OCI-LY1 (cell line): Measurements from ENCODE around the gene NTF3.

Source experiments
- H2AFZ ChIP-seq: fragments of 200-600 bp; sonication (generic), shearing (Covaris generic); 2 replicates; pipeline ENCODE4 v1.6.0; 2014; ENCODE audit warnings: antibody characterized with exemption, mild to moderate bottlenecking, low read length
- H3F3A ChIP-seq: fragments of 200-600 bp; sonication (generic), shearing (Covaris generic); 2 replicates; pipeline ENCODE4 v1.6.0; 2014; ENCODE audit warnings: mild to moderate bottlenecking, antibody characterized with exemption, low read length, moderate library complexity; ENCODE audit not compliant: insufficient read depth
- H3K27ac ChIP-seq: fragments of 200-600 bp; sonication (generic); 2 replicates; pipeline ENCODE4 v1.5.1; 2014; ENCODE audit warnings: low read length, mixed run types, mild to moderate bottlenecking, low read depth; ENCODE audit not compliant: poor library complexity, severe bottlenecking
- H3K27me3 ChIP-seq: fragments of 200-600 bp; sonication (generic); 2 replicates; pipeline ENCODE4 v1.6.0; 2014; ENCODE audit warnings: antibody characterized with exemption, mild to moderate bottlenecking, low read length, moderate library complexity; ENCODE audit not compliant: insufficient read depth
- H3K36me3 ChIP-seq: fragments of 200-600 bp; sonication (generic); 2 replicates; pipeline ENCODE4 v1.6.1; 2014; ENCODE audit warnings: mild to moderate bottlenecking, antibody characterized with exemption, low read length, moderate library complexity, mixed read lengths; ENCODE audit not compliant: insufficient read depth
- H3K4me1 ChIP-seq: fragments of 200-600 bp; sonication (generic); 2 replicates; pipeline ENCODE4 v1.5.1; 2014; ENCODE audit warnings: mild to moderate bottlenecking, low read length, moderate library complexity; ENCODE audit not compliant: insufficient read depth, severe bottlenecking
- H3K4me2 ChIP-seq: fragments of 200-600 bp; sonication (generic), shearing (Covaris generic); 2 replicates; pipeline ENCODE4 v1.6.1; 2014; ENCODE audit warnings: low read length
- H3K4me3 ChIP-seq: fragments of 200-600 bp; sonication (generic); 2 replicates; pipeline ENCODE4 v1.5.1; 2014; ENCODE audit warnings: low read length, low read depth, mild to moderate bottlenecking, mixed read lengths; ENCODE audit not compliant: poor library complexity, severe bottlenecking
- H3K79me2 ChIP-seq: fragments of 200-600 bp; shearing (Covaris generic); 2 replicates; pipeline ENCODE4 v1.6.1; 2016; ENCODE audit warnings: mixed run types, low read length, mixed read lengths; ENCODE audit not compliant: insufficient read depth
- H3K9ac ChIP-seq: fragments of 200-600 bp; sonication (generic), shearing (Covaris generic); 2 replicates; pipeline ENCODE4 v1.6.1; 2014; ENCODE audit warnings: mild to moderate bottlenecking, low read length, mixed read lengths
- H3K9me2 ChIP-seq: fragments of 200-600 bp; sonication (generic), shearing (Covaris generic); 2 replicates; pipeline ENCODE4 v1.6.1; 2014; ENCODE audit warnings: low read depth, mild to moderate bottlenecking, low read length, mixed read lengths
- H3K9me3 ChIP-seq: fragments of 200-600 bp; shearing (Covaris generic); 2 replicates; pipeline ENCODE4 v1.6.1; 2014; ENCODE audit warnings: low read length, mixed read lengths
- H4K20me1 ChIP-seq: fragments of 200-600 bp; sonication (generic), shearing (Covaris generic); 2 replicates; pipeline ENCODE4 v1.6.0; 2016; ENCODE audit warnings: mild to moderate bottlenecking, low read length; ENCODE audit not compliant: insufficient read depth
- CTCF ChIP-seq: fragments of 200-600 bp; sonication (generic), shearing (Covaris generic); IDR thresholded peaks from 2 replicates; pipeline ENCODE4 v1.5.1; 2017; ENCODE audit warnings: mild to moderate bottlenecking, antibody characterized with exemption, low read length, moderate library complexity, mixed read lengths
- EZH2 ChIP-seq: fragments of 200-600 bp; sonication (generic), shearing (Covaris generic); IDR thresholded peaks from 2 replicates; pipeline ENCODE4 v1.8.0; 2017; ENCODE audit warnings: borderline replicate concordance, mixed run types, mild to moderate bottlenecking, antibody characterized with exemption, low read length, moderate library complexity, mixed read lengths

NTF3 gene

GRCh38 chr12:5509102-5509501 lies 77.2 kb downstream of the NTF3 start:
- H3K36me3 ChIP-seq: no peaks in the 10 kb centered on the region
- H3K27ac ChIP-seq: no peak overlapping the region
- TF ChIP-seq CTCF: no peak
- no peak for TF ChIP-seq EZH2
- H3F3A ChIP-seq: no peaks in the 10 kb centered on the region
- H3K9me2 ChIP-seq: no peaks in the 10 kb centered on the region
- no peaks in the 10 kb centered on the region for H3K4me1 ChIP-seq
- no peak overlapping the region for H3K9ac ChIP-seq
- H3K79me2 ChIP-seq: no peaks in the 10 kb centered on the region
- no peaks in the 10 kb centered on the region; the same call in 1 of the 2 replicates for H3K27me3 ChIP-seq
- H3K9me3 ChIP-seq: no peaks in the 10 kb centered on the region
- no peak overlapping the region for H3K4me2 ChIP-seq
- no peaks in the 10 kb centered on the region for H4K20me1 ChIP-seq
- no peak overlapping the region for H2AFZ ChIP-seq
- H3K4me3 ChIP-seq: no peak overlapping the region

- H3K9me2 ChIP-seq: no peaks in the 10 kb centered on the region
- no peaks in the 10 kb centered on the region; the same call in 1 of the 2 replicates for H3K27me3 ChIP-seq
- no peaks in the 10 kb centered on the region for H3K9me3 ChIP-seq
- no peak overlapping the region for H3K9ac ChIP-seq
- no peaks in the 10 kb centered on the region for H3K79me2 ChIP-seq
- H3K4me1 ChIP-seq: no peaks in the 10 kb centered on the region
- TF ChIP-seq CTCF (no peak), EZH2 (no peak)
- no peak overlapping the region for H3K4me3 ChIP-seq
- H4K20me1 ChIP-seq: no peaks in the 10 kb centered on the region
- no peaks in the 10 kb centered on the region for H3K36me3 ChIP-seq
- H2AFZ ChIP-seq: no peak overlapping the region
- H3K4me2 ChIP-seq: no peak overlapping the region
- H3F3A ChIP-seq: no peaks in the 10 kb centered on the region
- H3K27ac ChIP-seq: no peak overlapping the region
Observed at GRCh38 chr12:5509557-5509956, 77.6 kb downstream of the NTF3 start.

- Histone ChIP-seq H3K9me3 (no peaks in the 10 kb centered on the region), H3K4me2 (no peak overlapping the region), H3K27me3 (no peaks in the 10 kb centered on the region; the same call in 1 of the 2 replicates), H3K9ac (no peak overlapping the region), H3K79me2 (no peaks in the 10 kb centered on the region), H3F3A (no peaks in the 10 kb centered on the region), H3K4me1 (no peaks in the 10 kb centered on the region), H4K20me1 (no peaks in the 10 kb centered on the region), H3K4me3 (no peak overlapping the region), H3K36me3 (no peaks in the 10 kb centered on the region), H2AFZ (no peak overlapping the region), H3K27ac (no peak overlapping the region), H3K9me2 (no peaks in the 10 kb centered on the region)
- TF ChIP-seq EZH2 (no peak), CTCF (no peak)
Observed at GRCh38 chr12:5510251-5510805, 78.4 kb downstream of the NTF3 start.
